ENCODE results near the gene SHISA4. TPM values are rescaled to one million over a fixed set of nuclear protein-coding genes. Genes with fewer than 3 reads are reported as not detected.

The SHISA4 gene
- total and polyA plus RNA-seq, 2 of the 8 experiments (the other 6 are each of a cell fraction or from before 2014, with no cell fraction given), result 7.8 to 28.9 TPM

DNA sequence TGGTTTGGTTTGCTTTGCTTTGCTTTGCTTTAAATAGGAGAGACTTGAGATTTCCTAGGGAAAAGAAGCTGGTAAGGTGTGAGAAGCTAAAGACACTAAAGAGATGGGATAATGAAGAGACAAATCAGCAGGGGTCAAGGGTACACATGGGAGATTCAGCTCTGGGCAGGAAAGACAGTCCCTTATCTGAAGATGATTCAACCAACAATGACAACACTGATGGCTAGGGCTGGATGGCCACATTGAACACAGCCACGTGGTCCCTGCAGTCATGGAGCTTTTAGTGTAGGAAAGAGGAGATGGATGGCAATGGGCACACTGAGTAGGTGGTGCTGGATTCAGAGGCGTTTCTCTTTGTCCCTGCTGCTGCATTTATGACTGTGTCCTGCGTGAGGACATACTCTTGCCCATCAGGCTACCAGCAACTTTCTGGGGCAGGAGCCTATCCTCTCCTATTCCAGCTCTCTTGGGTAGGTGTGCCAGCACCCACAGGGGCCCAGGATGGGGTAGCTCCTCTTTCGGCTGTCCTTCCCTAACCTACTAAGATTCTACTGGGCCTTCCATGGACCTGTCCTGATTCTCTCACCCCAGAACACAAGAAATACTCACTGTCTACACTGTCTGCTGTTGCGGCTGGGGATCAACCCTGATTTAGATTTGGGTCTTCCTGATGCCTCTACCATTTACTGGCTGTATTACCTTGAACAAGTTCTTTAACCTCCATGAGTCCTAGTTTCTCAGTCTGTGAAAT lies 1.4 kb upstream of the SHISA4 start (continued):
- TF ChIP-seq CHD1 (IDR thresholded peaks at IDR 0.05; ENCODE audit: low read depth, low read length) (no peak), EZH2 (IDR thresholded peaks at IDR 0.05; ENCODE audit: low read depth, low read length, severe bottlenecking) (no peak), BRCA1 (IDR thresholded peaks at IDR 0.05; ENCODE audit: low read depth, low read length) (no peak), MAFK (IDR thresholded peaks at IDR 0.05; ENCODE audit: low read depth, low read length) (no peak), POLR2A (IDR thresholded peaks at IDR 0.05; ENCODE audit: control extremely low read depth in 1 of 2, low read depth in 2 of 2, low read length in 2 of 2) (no peak)

Measured in H1 (cell line).